NCI-H526 treated with DMSO at 0.1 percent for 48 hours (cell line): ENCODE data around the gene SLC12A9.

Source experiments
- DNase-seq: peaks from one replicate; lab custom pipeline; 2025; lab: John Stamatoyannopoulos, UW

The SLC12A9 gene

DNA sequence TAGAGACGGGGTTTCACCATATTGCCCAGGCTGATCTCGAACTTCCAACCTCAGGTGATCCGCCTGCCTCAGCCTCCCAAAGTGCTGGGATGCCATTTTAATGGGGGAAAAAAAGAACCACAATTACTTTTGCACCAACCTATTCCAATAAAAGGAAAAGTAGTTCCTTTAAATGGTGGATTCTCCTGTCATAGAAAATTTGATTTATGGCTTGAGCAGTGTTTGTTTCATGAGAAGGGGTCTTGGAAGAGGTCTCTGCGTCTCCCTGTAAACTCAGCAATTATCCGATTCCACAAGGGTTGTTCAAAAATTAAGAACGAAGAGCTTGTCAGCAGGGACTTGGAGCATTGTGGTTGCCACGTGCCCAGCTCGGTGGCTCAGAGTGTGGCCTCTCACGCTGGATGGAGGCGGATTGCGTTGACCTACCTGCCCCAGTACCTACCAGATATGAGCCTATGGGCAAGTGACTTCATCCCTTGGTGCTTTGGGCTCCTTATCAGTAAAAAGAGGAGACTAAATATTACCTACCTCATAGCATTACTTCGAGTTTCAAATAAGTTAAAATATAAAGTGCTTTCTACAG is 11.8 kb downstream of the SLC12A9 start:
- DNase-seq: no peak

DNA sequence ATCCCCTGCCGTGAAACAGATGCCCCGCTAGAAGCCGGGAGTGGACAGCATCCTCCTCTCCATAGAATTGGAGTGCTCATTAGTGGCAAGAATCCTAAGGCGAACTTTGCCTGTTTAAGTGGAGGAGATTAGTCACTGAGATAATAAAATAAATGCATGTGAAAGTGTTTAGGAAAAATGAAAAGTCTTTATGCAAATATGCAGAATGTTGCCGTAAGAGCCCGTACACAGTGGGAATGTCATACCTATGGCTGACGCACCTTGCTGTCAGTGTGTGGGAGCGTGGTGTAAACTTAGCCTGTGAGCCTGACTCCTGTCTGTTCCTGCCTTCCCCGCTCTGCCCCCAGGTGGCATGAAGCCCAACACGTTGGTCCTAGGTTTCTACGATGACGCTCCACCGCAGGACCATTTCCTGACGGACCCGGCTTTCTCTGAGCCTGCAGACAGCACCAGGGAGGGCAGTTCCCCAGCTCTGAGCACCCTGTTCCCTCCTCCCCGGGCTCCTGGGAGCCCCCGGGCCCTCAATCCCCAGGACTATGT is 12.9 kb downstream of the SLC12A9 start:
- DNase-seq: no peak

DNA sequence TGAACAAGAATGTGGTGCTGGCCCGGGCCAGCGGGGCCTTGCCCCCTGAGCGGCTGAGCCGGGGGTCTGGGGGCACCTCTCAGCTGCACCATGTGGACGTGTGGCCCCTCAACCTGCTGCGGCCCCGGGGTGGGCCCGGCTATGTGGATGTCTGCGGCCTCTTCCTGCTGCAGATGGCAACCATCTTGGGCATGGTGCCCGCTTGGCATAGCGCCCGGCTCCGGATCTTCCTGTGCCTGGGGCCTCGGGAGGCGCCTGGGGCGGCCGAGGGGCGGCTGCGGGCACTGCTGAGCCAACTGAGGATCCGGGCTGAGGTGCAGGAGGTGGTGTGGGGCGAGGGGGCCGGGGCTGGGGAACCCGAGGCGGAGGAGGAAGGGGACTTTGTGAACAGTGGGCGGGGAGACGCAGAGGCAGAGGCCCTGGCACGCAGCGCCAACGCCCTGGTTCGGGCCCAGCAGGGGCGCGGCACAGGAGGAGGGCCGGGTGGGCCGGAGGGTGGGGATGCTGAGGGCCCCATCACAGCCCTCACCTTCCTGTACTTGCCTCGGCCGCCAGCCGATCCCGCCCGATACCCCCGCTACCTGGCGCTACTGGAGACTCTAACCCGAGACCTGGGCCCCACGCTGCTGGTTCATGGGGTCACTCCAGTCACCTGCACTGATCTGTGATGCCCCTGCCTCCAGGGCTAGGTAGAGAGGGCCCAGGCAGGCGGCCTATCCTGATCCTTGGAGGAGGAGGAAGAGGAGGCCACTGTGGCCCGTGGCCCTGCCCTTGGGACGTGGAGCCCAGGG is 13.6 kb downstream of the SLC12A9 start:
- no peak for DNase-seq

DNA sequence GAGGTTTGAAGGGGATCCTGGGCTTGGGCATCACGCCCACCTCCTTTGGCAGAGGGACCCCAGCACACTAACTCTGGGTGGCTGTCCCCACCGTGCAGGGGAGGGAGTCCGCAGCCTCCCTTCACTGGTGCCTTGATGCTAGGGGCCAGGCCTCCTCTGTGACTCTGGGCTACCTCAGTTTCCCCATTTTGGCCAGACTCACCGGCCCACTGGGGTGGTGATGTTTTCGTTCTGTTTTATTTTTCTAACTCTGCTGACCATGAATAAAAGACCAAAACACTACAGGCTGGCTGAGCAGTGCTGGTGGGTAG is 14.2 kb downstream of the SLC12A9 start:
- DNase-seq: no peak

DNA sequence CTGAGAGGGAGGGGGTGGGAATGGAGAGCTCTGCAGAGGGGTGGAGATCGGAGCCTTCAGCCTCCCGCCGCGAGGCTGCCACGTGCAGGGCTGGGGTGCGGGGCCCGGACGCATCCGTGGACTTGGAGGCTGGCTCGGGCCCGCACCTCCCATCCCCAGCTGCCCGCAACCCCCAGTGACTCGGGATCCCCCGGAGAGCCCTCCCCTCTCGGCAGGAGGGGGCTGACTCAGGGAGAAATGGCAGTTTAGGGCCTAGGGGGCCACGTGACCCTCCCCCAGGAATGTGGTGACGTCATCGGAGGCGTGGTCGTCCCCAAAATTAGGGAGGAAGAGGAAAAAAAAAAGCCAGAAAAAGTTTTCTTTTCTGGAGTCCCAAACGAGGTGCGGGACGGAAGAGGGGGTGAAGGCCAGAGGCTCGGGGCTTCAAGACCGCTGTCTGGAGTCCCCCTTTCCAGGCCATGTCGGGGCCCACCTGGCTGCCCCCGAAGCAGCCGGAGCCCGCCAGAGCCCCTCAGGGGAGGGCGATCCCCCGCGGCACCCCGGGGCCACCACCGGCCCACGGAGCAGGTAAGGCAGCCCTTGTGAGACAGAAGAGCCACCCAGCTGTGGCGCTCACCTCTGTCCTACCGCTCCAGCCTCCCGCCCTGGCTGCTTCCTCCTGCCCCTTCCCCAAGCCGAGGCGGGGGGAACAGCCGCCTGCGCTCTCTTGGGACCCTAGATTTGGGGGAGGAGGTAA is 14.7 kb downstream of the SLC12A9 start, which contains the start of gene TRIP6:
Gene TRIP6, plus strand, starts transcription at position 348 of the 736 bp plus-strand sequence. Its CDS starts 111 bp downstream, at position 459.
- no peak for DNase-seq

DNA sequence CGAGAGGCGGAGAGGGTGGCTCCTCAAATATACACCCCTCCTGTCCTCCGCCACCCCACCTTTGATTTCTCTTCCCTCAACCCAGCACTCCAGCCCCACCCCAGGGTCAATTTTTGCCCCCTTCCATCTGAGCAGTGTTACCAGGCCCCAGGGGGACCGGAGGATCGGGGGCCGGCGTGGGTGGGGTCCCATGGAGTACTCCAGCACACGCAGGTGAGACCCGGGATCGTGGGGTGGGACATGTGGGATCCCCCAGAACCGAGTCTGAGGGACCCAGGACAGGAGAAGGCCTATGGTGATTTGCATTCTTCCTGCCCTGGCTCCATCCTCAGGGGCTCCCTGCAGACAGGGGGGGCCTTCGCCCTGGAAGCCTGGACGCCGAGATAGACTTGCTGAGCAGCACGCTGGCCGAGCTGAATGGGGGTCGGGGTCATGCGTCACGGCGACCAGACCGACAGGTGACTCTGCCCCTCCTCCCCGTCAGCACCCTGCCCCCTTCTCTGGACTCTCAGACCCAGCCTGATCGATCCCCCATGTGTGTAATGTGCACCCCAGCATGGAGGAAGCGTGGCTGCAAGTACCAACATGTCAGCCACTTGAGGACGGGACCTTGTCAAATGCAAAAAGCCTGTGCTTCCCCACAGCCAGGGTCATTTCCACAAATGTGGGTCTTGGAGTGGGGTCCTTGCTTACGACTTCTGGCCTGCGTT is 15.4 kb downstream of the SLC12A9 start:
- no peak for DNase-seq

DNA sequence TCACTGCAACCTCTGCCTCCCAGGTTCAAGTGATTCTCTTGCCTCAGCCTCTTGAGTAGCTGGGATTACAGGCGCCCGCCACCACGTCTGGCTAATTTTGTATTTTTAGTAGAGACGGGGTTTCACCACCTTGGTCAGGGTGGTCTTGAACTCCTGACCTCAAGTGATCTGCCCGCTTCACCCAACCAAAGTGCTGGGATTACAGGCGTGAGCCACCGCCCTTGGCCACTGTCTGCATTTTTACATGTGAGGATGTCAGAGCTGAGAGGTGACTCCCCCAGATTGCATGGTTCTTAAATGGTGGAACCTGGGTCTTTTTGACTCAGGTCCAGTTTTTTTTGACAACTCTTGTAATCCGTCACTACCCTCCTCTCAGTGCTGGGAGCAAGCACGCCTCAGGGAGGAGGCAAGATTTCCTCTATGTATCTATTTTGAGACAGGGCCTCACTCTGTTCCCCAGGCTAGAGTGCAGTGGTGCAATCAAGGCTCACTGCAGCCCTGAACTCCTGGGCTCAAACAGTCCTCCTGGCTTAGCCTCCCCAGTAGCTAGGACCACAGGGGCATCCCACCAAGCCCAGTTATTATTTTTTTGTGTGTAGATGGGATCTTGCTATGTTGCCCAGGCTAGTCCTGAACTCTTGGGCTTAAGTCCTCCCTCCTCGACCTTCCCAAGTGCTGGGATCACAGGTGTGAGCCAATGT is 21.2 kb downstream of the SLC12A9 start:
- no peak for DNase-seq

DNA sequence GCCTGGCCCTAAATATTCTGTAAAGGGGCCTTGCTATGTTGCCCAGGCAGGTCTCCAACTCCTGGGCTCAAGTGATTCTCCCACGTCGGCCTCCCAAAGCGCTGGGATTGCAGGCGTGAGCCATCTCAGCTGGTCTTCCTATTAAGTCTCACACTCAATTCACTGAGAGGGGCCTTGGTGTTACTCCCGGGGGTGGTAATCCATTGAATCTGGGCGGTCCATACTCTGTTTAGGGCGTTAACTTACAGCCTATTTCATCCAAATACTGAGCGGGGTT is 21.7 kb downstream of the SLC12A9 start:
- no peak for DNase-seq

DNA sequence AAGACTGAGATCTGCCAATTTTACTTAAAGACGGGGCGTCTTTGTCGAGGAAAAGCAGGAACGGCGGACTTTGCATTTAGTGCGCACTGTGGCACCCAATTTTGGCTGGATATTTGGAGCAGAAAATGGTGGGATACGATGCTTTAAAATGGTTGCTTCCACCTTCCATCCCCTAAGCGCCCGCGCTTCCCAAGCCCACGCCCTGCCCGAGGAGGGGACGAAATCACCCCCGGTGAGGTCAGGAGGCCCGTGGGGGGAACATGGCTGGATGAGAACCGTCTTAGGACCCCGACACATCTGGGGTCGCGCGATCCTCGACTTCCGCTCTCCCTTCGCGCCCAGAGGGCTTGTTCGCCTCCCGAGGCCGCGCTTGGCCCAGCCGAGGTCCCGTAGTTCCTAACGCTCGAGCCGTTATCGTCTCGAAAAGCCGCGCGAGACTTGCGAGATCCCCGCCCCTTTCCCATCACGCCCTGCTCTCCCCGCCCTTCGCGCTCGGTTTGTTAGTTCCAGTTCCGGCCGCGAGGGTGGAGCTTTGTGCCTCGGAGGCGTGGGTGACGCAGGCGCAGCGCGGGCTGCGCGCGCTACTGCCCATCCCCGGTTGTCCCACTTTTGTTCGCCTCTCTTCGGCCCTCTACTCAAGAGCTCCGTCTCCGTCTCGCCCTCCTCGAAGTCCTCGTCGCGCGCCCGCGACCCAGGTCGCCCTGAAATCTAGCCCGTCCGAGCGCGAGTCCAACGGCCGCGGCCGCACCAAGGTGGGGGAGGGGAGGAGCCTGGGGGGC is 22.3 kb downstream of the SLC12A9 start, which contains the start of gene SRRT:
Gene SRRT, plus strand, starts transcription at position 527 of the 779 bp plus-strand sequence. CDS start 488 bp downstream, outside the sequence.
- DNase-seq: peak; percentile 96

DNA sequence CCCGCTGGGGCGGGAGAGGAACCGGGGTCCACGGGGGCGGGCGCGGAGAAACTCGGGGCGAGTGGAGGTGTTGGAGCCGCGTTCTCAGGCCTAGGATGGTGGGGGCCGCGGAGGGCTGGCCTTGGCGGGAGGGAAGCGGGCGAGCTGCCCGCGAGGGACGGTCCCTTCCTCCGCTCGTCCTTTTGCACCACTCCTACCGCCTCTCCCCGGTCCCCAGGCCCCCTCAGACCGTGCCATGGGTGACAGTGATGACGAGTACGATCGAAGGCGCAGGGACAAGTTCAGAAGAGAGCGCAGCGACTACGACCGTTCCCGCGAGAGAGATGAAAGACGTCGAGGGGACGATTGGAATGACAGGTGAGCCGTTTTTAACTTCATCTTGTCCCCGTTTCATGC is 22.8 kb downstream of the SLC12A9 start:
- DNase-seq: no peak

DNA sequence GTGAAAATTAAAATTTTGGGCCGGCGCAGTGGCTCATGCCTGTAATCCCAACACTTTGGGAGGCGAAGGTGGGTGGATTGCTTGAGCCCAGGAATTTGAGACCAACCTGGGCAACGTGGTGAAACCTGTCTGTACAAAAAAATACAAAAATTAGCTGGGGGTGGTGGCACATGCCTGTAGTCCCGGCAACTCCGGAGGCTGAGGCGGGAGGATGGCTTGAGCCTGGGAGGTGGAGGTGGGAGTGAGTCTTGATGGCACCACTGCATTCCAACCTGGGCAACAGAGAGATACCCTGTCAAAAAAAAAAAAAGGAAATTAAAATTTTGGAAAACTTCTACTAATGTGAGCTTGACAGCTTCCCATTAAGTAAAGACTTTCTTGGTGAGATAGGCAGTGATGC is 25.5 kb downstream of the SLC12A9 start:
- no peak for DNase-seq

DNA sequence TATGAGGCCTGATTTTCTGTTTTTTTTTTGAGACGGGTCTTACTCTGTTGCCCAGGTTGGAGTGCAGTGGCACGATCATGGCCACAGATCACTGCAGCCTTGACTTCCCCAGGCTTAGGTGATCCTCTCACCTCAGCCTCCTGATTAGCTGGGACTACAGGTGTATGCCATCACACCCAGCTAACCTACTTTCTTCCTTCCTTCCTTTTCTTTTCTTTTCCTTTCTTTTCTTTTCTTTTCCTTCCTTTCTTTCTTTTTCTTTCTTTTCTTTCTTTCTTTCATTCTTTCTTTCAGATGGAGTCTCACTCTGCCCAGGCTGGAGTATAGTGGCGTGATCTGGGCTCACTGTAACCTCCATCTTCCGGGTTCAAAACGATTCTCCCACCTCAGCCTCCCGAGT is 26.2 kb downstream of the SLC12A9 start:
- no peak for DNase-seq

DNA sequence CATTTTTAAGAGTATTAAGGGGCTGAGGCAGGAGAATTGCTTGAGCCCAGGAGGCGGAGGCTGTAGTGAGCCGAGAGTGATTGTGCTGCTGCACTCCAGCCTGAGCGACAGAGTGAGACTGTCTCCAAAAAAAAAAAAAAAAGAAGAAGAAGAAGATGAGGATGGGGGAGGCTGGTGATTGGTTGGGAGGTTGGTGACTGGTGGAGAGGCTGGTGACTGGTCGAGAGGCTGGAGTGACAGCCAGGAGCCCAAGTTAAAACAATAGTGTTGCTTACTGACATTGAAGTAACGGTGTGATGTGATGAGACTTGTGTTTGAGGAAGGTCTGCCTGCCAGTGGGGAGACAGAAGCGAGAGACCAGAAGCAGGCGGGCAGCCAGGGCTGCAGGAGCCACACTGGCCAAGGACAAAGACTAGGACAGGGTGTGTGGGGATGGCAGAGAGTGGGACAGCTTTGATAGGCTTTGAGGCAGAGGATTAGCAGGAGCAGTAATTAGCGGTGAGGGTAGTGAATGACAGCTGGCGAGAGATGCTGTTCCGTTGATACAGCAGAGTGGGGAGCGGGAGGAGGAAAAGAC is 27.3 kb downstream of the SLC12A9 start:
- no peak for DNase-seq

DNA sequence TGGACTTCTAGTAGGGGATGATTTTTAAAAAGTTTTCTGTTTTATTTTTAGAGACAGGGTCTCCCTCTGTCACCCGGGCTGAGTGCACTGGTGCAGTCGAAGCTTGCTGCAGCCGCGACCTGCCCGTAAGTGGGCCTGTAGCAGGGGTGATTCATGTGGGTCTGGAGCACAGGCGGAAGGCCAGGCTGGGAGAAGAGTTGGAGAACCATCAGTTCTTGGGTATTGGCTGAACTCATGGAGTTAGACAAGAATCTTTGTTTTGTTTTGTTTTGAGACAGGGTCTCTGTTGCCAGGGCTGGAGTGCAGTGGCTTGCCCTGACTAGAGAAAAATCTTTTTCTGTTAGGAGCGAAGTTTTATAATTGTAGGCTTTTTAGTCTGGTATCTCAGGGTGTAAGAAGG is 28.1 kb downstream of the SLC12A9 start:
- DNase-seq: no peak

DNA sequence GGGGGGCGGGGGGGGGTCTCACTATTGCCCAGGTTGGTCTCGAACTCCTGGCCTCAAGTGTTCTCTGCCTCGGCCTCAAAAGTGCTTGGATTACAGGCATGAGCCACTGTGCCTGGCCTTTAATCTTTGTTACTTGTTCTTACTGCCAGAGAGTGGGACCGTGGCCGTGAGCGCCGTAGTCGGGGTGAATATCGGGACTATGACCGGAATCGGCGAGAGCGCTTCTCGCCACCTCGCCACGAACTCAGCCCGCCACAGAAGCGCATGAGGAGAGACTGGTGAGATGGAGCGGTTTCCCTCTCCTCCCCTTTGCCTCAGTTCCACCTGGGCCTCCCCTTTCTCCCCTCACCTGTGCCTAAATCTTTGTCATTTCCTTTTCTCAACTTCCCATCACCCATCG is 28.6 kb downstream of the SLC12A9 start:
- DNase-seq: no peak

DNA sequence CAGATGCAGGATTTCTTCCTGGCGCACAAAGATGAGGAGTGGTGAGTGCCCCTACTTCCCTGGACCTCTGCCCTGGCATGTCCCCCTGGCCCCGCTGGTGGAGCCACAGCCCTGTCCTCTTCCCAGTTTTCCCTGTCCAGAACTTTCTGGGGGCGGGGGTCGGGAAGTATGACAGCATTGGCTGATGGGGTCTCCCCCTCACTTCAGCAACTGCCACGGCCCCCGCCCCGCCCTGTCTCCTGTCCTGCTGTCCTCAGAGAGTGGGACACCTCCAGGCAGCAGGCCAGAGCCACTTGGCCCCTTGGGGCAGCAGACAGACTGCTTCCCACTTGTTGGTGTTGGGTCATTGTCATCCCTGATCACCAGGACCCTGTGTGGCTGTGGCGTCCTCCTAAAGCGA is 29.7 kb downstream of the SLC12A9 start:
- DNase-seq: no peak

DNA sequence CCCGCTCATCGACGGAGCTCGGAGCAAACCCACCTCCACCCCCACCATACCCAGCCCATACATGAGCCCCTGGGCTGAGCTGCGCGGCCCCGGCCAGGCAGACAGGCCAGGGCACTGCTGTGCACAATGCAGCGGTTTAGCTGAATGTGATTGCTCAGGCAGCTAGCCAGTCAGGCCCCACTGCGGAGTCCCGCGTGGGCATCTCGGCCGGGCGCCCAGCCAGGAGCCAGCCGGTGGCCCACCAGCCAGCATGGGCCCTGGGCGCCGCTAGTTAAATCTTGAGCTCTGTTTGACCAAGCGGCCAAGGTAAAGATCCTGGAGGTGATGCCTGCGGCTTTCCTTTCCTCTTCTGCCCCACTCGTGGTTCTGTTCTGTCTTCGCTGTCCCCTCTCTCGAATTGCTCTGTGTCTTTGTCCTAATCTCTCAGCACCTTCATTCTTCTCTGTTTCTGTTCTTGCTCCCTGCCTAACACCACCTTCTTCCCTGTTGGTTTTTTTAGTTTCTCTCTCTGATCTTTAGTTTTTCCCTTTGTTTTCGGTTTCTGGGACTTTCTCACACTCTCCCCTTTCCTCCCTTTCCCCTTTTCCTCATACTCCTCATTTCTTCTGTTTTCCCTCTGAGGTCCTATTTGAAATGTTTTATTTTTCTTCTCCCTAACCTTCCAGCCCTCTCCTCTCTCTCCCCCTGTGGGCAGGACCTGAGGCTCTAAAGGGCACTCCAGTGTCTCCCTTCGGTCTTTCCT is 30.4 kb downstream of the SLC12A9 start:
- no peak for DNase-seq

DNA sequence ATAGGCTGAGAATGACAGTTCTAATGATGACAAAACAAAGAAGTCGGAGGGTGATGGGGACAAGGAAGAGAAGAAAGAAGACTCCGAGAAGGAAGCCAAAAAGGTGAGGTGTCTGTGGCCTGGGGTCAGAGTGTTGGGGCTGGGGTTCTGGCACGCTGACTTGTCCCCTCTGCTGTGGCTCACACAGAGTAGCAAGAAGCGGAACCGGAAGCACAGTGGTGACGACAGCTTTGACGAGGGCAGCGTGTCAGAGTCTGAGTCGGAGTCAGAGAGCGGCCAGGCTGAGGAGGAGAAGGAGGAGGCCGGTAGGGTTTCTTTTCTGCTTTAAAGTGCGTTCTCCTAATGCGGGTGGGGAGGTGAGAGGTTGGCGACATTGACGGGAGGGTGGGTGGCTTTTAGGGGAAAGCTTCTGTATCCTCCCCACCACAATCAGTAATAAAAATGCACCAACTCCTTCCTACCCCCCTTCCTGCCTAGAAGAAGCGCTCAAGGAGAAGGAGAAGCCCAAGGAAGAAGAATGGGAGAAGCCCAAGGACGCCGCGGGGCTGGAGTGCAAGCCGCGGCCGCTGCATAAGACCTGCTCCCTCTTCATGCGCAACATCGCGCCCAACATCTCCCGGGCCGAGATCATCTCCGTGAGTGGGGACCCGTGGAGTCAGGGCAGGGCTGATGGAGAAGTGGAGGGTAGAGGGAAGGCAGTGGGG is 32.4 kb downstream of the SLC12A9 start:
- DNase-seq: no peak

DNA sequence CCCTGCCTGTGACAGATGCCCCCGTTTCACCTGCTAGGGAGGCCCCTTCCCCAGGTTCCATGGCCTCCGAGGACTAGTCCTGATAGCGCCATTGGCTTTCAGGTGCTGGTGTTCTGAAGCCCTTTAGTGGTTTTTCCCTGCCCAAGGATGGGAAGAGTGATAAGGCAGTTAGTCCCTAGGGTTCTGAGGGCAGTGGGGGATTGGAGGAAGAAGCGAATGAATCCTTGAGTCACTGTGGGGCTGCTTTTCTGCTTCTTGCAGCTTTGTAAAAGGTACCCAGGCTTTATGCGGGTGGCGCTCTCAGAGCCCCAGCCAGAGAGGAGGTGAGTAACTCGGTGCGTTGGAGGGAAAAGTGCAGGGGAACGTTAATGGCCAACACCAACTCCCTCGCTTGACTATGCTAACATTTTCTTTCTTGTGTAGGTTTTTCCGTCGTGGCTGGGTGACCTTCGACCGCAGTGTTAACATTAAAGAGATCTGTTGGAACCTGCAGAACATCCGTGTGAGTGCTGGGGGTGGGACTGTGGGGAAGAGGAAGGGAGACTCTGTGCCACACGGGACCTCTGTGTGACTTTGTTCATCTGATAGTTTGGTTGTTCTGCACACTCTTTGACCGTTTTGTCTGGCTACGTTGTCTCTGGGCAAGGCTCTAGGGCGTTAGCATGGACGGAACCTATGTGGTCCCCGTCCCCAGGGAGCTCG is 33.1 kb downstream of the SLC12A9 start:
- no peak for DNase-seq
